HG03571 (cell line): Measurements from ENCODE around the gene ORAI3.
A peak's percentile ranks its signal among the peaks of the same experiment; 100 is the strongest.

Source experiments
- ATAC-seq: cut with Tn5 transposase; IDR thresholded peaks from one replicate; pipeline ENCODE4 v1.9.1; 2021; ENCODE audit not compliant: unreplicated experiment

ORAI3 gene

GRCh38 chr16:30948667-30949649 lies at the start of gene ORAI3:
Gene ORAI3 (plus strand): TSS chr16:30949068. CDS start chr16:30949290, 222 bp downstream.
- ATAC-seq, result peak; percentile 59

DNA sequence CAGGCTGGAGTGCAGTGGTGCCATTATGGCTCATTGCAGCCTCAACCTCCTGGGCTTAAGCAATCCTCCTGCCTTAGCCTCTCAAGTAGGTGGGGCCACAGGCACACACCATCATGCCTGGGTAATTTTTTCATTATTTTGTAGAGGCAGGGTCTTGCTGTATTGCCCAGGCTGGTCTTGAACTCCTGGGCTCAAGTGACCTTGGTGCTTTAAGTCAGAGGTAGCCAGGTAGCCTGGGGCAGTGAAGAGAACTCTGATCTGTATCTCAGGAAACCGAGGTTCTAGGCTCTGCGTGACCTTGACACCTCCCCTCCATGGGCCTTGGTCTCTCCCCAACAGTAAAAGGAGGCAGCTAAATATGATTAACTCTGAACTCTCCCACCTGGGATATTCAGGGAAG lies 49.1 kb upstream of the ORAI3 start:
- ATAC-seq, result no peak

DNA sequence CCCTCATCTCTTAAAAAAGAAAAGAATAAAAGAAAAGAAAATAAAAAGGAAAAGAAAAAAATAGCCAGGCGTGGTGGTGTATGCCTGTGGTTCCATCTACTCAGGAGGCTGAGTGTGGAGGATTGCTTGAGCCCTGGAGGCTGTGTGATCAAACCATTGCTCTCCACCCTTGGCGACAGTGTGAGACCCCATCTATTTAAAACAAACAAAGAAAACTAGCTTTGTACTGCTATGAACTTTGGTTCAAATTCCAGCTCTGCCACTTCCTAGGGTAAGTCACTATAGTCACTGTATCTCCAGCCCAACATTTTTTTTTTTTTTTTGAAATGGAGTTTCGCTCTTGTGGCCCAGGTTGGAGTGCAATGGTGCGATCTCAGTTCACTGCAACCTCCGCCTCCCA lies 48.3 kb upstream of the ORAI3 start:
- ATAC-seq, result no peak

DNA sequence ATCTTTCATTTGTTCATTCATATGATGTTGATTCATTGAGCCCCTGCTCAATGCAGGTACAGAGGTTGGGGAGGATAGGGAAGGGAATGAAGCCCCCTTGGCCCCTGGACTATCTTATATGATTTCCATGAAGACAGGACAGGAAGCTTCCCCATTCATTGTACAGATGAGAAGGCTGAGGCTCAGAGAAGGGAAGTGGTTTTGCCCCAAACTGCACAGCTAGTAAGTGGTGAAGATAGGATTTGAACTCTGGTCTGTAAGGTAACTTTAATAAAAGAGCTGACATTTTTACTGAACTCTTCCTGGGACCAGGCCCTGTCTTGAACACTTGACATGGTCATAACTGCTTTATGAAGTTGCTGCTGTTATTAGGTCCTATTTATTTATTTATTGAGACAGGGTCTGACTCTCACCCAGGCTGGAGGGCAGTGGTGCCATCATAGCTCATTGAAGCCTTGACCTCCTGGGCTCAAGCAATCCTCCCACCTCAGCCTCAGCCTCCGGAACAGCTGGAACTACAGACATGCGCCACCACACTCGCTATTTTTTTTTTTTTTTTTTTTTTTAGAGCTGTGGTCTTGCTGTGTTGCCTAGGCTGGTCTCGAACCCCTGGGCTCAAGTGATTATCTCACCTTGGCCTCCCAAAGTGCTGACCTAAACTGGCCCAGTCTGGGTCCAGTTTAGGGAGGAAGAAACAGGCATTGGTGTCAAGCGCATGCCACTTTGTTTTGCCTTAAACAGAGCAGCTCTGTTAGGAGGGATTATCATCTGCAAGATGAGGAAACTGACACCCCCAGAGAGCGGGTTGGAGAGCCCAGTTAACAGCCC lies 47.5 kb upstream of the ORAI3 start:
- no peak for ATAC-seq

GRCh38 chr16:30902029-30902972 lies 46.6 kb upstream of the ORAI3 start:
- peak; percentile 55 for ATAC-seq

DNA sequence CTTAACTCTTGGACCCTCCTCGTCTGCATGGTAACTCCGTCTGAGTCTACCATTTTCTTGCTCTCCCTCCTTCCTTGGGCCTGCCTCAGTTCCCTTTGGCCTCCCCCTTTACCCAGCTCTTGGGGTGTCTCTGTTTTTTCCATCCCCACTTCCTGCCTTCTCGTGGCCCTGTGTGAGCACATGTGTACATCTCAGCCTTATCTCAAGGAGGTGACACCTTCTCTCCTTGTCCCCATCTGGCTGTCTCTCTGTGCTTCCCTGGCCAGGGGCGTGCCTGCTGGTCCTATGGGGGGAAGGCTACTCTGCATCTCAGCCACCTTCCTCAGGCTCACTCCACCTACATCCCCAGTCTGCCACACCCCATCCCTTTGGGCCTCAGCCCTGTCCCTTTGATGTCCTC lies 45.9 kb upstream of the ORAI3 start:
- no peak for ATAC-seq

DNA sequence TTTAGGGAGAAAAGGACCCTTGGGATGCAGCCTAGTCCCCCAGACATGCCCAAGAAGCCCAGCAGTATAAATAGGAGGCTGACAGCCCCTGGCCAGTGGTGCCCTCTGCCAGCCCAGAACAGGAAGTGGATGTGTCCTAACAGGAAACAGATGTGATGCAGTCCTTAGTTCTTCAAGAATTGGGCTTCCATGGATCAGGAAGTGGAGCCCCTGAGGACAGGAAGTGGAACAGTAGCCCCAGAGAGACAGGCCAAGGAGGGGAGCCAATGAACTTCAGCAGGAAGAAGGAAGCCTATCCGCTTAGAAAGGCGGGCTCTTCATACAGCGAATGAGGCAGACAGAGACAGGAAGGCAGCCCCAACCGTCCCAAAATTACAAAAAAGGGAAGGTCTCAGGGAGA lies 45.3 kb upstream of the ORAI3 start:
- ATAC-seq, result no peak

- no peak for ATAC-seq
Observed at GRCh38 chr16:30904114-30904780, 44.6 kb upstream of the ORAI3 start.

- no peak for ATAC-seq
Observed at GRCh38 chr16:30907064-30907463, 41.8 kb upstream of the ORAI3 start.

GRCh38 chr16:30910427-30911029 lies 38.3 kb upstream of the ORAI3 start:
- no peak for ATAC-seq

GRCh38 chr16:30912794-30913412 lies 36.0 kb upstream of the ORAI3 start:
- no peak for ATAC-seq

- ATAC-seq, result no peak
Observed at GRCh38 chr16:30914830-30915229, 34.0 kb upstream of the ORAI3 start.

GRCh38 chr16:30918614-30919013 lies 30.3 kb upstream of the ORAI3 start:
- ATAC-seq, result no peak

GRCh38 chr16:30920891-30921290 lies 28.0 kb upstream of the ORAI3 start:
- ATAC-seq, result no peak

GRCh38 chr16:30921459-30921747 lies 27.5 kb upstream of the ORAI3 start:
- no peak for ATAC-seq

DNA sequence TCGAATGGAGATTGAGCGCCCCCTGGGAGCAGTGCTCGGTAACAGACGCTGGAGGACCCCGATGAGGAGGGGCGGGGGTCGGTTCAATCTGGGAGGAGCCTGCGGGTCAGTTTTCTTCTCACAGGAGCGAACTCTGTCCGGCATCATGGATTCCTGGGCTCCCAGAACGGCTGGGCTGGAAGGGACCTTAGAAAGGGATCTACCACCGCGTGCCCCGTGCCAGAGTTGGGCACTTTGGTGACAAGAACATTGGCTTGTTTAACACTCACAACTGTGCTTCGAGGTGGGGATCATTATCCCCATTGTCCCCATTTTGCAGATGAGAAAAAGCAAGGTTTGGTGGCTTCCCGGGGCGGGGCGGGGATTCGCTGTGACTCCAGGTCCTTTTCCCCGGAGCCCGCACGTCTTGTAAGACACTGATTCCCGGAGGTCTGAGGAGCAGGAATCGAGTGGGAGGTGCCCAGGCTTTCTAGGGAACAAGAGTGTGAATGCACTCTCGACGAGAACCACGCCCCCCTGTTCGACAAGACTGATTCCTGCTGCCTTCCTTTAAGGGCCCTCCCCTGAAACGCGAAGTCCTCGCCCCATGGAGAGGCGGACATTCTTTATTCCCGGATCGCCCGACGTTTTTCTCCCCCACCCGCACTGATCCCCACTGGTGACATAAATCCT lies 27.0 kb upstream of the ORAI3 start:
- no peak for ATAC-seq

DNA sequence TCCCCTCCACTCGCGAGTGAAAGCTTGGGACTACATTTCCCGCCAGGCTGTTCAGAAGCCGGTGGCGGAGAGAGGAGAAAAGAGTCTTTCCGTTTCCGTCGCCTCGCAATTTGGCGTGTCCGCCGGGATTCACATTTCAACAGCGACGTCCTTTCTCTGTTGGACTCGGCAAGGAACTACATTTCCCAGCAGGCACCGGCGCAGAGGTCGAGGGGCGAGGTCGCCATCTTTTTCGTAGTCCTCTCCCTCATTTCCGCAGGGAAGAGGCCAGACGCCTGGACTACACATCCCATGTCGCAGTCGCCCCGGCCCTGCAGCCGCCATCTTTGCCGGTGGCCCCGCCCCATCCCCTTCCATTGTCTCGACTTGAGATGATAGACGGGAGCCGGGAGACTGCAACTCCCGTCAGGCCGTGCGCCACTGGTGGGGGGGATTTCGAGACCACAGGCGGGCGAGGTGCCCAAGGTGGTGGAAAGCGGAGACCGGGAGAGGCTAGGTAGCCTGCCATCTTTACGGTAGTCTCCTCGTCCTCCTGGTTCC lies 26.4 kb upstream of the ORAI3 start:
- ATAC-seq, result peak; percentile 57

- ATAC-seq, result peak; percentile 52
Observed at GRCh38 chr16:30922960-30923535, 25.8 kb upstream of the ORAI3 start.
